NCI-H2029 (cell line): ENCODE measurements around the gene HSPA2.
"Not testable (repeated sequence)": the region's sequence is repeated elsewhere in the genome, so short reads cannot be mapped to it uniquely, and the experiment has no call there.

Source experiments
- DNase-seq: peaks from one replicate; lab custom pipeline; 2025; lab: John Stamatoyannopoulos, UW

HSPA2 gene

GRCh38 chr14:64515053-64515452 lies 25.5 kb upstream of the HSPA2 start:
- DNase-seq: no peak

GRCh38 chr14:64516969-64517368 lies 23.6 kb upstream of the HSPA2 start:
- DNase-seq: no peak

GRCh38 chr14:64517667-64518066 lies 22.9 kb upstream of the HSPA2 start:
- DNase-seq: not testable (repeated sequence)

DNA sequence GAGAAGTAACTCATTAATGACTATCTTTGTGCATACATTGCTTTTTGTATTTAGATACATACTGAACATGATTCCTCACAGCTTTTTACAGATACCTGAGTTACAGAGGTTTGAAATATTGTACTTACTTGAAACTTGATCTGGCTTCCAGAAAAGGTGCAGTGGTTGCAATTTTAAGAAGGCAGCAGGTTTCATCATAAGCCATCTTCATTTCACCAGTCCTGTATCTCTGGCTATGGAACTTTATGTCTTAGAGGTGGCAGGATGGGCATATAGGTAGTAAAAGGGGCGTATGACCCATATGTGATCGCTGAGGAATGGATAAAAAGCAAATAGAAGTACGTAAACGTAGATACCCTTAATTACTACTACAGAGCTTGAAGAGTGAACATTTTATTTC lies 22.3 kb upstream of the HSPA2 start:
- no peak for DNase-seq

GRCh38 chr14:64520699-64521098 lies 19.8 kb upstream of the HSPA2 start:
- DNase-seq: no peak

GRCh38 chr14:64522591-64523355 lies 17.8 kb upstream of the HSPA2 start:
- DNase-seq: no peak

- DNase-seq: no peak
Measured at GRCh38 chr14:64525354-64525753, 15.2 kb upstream of the HSPA2 start.

GRCh38 chr14:64531567-64531966 lies 9.0 kb upstream of the HSPA2 start:
- DNase-seq: no peak

DNA sequence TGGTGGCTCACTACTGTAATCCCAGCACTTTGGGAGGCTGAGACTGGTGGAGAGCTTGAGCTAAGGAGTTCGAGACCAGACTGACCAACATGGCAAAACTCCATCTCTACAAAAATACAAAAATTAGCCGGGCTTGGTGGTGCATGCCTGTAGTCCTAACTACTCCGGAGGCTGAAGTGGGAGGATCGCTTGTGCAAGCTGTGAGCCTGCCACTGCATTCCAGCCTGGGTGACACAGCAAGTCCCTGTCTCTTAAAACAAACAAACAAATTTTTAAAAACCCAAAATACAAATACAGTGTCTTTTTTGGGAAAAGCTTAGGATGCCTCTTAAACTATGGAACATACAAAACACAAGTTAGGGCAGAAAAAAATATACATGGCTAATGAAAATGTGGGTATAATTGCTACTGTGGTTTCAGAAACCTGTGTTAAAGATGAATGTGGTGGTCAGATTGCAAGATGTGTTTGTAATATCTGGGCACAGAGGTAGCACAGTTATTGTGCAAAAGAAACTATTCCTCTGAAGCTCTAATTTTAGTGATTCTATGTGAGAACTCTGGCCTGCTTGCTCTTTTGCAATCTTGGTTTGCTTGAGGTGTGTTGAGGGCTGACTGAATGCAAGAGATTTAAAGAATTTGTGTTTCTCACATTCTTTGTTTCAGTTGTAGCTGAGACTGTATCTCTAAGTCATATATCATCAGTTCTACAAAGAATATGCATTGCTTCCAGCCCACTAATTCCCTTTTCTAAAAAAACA lies 3.9 kb upstream of the HSPA2 start:
- DNase-seq: no peak

DNA sequence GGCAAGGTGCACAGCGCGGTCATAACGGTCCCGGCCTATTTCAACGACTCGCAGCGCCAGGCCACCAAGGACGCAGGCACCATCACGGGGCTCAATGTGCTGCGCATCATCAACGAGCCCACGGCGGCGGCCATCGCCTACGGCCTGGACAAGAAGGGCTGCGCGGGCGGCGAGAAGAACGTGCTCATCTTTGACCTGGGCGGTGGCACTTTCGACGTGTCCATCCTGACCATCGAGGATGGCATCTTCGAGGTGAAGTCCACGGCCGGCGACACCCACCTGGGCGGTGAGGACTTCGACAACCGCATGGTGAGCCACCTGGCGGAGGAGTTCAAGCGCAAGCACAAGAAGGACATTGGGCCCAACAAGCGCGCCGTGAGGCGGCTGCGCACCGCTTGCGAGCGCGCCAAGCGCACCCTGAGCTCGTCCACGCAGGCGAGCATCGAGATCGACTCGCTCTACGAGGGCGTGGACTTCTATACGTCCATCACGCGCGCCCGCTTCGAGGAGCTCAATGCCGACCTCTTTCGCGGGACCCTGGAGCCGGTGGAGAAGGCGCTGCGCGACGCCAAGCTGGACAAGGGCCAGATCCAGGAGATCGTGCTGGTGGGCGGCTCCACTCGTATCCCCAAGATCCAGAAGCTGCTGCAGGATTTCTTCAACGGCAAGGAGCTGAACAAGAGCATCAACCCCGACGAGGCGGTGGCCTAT lies 875 bp downstream of the HSPA2 start:
- DNase-seq: no peak

DNA sequence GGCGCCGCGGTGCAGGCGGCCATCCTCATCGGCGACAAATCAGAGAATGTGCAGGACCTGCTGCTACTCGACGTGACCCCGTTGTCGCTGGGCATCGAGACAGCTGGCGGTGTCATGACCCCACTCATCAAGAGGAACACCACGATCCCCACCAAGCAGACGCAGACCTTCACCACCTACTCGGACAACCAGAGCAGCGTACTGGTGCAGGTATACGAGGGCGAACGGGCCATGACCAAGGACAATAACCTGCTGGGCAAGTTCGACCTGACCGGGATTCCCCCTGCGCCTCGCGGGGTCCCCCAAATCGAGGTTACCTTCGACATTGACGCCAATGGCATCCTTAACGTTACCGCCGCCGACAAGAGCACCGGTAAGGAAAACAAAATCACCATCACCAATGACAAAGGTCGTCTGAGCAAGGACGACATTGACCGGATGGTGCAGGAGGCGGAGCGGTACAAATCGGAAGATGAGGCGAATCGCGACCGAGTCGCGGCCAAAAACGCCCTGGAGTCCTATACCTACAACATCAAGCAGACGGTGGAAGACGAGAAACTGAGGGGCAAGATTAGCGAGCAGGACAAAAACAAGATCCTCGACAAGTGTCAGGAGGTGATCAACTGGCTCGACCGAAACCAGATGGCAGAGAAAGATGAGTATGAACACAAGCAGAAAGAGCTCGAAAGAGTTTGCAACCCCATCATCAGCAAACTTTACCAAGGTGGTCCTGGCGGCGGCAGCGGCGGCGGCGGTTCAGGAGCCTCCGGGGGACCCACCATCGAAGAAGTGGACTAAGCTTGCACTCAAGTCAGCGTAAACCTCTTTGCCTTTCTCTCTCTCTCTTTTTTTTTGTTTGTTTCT lies 1.7 kb downstream of the HSPA2 start:
- DNase-seq: no peak

- no peak for DNase-seq
Measured at GRCh38 chr14:64542836-64543201, 2.3 kb downstream of the HSPA2 start.

DNA sequence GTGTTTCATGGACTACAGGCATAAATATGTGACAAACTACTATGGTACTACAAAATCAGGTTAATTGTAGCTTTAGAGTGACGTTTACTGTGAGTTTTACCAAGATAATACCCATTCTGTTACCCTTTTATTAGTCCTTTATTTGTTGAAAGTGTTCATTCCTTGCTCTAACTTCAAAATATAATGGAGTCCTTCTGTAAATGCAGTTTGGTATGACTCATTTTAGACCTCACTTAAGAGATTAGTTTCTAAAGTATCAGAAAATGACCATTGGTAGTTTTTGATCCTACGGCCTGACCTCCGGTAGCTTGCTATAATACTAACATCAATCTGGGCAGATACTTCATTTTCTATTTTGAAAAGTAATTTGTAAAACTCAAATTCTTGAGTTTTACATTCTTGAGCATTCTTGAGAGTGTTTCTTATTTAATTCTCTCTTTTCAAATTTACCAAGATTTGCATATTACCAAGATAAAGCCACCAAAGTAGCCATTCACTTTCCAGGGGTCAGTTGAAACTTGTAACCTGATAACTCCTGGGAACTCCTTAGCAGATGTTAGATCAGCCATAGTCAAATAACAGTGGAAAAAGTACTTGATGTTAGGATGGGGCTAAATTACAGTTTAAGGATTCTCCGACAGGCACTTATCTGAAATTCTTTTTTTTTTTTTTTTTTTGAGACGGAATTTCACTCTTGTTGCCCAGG lies 4.2 kb downstream of the HSPA2 start:
- DNase-seq: no peak

GRCh38 chr14:64549016-64549415 lies 8.5 kb downstream of the HSPA2 start:
- no peak for DNase-seq

DNA sequence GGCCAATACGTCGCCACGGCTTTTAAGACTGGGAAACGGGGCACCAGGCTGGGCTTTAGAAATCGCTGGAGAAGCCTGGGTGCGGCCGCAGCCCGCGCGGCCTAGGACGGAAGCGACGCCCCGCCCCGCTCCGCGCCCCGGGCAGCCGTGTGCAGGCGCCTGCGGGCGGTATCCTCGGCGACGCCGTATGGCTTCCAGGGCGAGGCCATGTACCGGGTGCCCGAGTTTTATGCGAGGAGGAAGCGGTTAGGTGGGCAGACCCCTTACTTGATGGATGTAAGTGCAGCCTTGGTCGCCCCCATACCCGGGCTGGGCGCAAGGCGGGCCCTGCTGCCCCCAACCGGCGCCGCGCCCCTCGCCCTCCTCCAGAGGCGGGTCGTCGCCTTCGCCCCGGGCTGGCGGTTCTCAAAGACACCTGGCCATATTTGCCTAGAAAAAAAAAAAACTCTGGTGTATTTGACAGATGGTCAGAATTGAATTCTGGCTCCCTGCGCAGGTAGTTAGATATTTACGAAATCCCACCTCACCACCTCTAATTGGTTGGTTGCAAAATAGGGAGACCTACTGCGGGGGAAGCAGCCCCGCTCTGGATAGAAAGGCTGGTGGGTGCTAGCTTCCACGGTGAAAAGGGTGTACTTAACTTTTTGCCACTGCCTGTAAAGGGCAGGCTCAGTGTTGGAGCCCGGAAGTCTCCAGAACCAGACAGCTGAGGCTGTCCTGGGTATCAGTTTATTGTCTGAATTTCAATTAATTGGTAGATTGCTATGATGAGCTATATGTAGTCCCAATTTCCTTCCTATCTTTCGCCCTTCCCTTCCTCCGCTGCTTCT lies 9.5 kb downstream of the HSPA2 start, which contains the start of gene PPP1R36:
PPP1R36 (plus strand) TSS at position 171 of the 830 bp plus-strand sequence; CDS start at position 208, 37 bp downstream.
- peak; percentile 3 for DNase-seq

DNA sequence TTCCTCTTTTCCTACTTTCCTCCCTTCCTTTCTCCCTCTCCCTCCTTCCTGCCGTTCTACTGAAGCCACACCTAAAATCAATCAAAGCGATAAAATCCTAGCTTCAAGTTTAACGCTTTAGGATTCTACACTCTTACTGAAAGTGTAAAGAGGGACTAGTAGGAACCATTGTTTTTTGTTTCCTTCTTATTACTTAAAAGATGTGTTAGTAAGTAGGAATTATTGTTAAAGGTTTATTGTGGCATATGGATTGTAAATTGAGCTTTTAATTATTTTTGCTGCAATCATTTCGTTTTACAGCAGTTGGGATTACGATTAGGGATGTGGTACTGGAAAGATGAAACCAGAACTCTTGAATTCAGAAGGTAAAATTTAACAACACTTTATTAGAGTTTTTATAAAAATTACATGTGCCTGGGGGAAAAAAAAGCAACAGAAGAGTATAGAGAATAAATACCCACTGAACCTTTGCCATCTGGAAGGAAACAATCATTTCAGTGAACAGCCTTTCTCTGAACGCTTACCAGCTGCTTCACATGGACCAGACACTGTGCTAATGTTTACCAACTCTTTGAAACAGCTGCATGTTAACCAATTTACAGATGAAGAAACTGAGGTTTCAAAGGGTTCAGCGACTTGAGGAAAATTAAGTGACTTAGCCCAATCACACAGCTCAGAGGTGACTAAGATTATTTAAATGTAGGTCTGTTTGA lies 10.2 kb downstream of the HSPA2 start:
- no peak for DNase-seq

GRCh38 chr14:64554556-64554955 lies 14.0 kb downstream of the HSPA2 start:
- DNase-seq: no peak

DNA sequence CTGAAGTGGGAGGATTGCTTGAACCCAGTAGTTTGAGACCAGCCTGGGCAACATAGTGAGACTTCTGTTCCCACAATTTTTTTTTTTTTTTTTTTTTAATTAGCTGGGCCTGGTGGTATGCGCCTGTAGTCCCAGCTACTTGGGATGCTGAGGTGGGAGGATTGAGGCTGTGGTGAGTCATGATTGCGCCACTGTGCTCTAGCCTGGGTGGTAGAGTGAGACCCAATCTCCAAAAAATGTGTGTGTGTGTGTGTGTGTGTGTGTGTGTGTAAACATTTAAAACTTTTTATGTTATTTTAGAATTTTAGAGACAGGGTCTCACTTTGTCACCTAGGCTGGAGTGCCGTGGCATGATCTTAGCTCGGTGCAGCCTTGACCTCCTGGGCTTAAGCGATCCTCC lies 16.0 kb downstream of the HSPA2 start:
- DNase-seq: no peak

GRCh38 chr14:64558216-64558615 lies 17.7 kb downstream of the HSPA2 start:
- not testable (repeated sequence) for DNase-seq

DNA sequence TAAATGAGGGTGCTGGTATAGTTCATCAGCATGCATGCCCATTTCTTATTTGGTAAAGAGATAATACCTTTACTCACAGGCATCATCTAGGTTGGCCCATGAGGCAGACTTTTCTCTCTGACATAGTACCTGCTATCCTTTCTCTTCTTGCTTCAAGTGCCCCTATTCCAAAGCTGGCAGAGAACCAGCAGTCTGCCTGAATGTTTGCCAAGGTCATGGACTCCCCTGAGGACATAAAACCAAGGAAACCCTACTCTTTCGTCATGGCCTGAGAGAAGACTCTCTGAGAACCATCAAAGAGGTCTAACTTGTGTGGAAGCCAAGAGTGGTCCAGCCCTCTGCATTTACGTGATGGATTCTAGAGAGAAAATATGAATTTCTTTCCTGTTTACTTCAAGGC lies 21.1 kb downstream of the HSPA2 start:
- peak; percentile 1 for DNase-seq
